HCT116 (cell line): Measurements from ENCODE around the gene ARPP21. TPM values are rescaled to one million over a fixed set of nuclear protein-coding genes. Genes with fewer than 3 reads are reported as not detected.

Experiments
- ATAC-seq: fragments of 200-7000 bp; cut with Tn5 transposase; 2 replicates; pipeline ENCODE4 v1.9.1; 2020; ENCODE audit warnings: mild to moderate bottlenecking, moderate library complexity
- BruUV-seq: library from RNA; stranded (reverse); fragments of 400-500 nt; replicated peaks from 2 replicates; lab custom pipeline; 2021; lab: Mats Ljungman, UMichigan
- CTCF ChIA-PET: fragments of 300-600 bp; sonication (Branson Sonifier 250); formaldehyde crosslinking; loops from one replicate; lab custom pipeline; 2021; ENCODE audit warnings: antibody characterized with exemption; lab: Charles Lee
- POLR2A ChIA-PET: fragments of 300-600, 350-600 bp; sonication (Branson Sonifier 250); formaldehyde crosslinking; loops from one replicate; lab custom pipeline; 2021; ENCODE audit warnings: antibody characterized with exemption; lab: Charles Lee
- RAD21 ChIA-PET, 2 experiments: fragments of 300-600 bp; sonication (Branson Sonifier 250); formaldehyde crosslinking; loops; one replicate each; lab custom pipeline; 2023; ENCODE audit warnings: low total read pairs in 2 of 2; ENCODE audit not compliant: uncharacterized antibody in 2 of 2, unreplicated experiment in 2 of 2, low non-redundant PET in 1 of 2; lab: Charles Lee
- DNase-seq: peaks from one replicate; pipeline ENCODE4 v3.0.0-alpha.2; 2010; ENCODE audit warnings: low read depth, low spot score
- H2AFZ ChIP-seq: fragments of 200-600 bp; shearing (Covaris generic), sonication (generic); 2 replicates; pipeline ENCODE4 v1.6.1; 2017; ENCODE audit warnings: low read depth, mixed run types, mixed read lengths, antibody characterized with exemption, low read length; ENCODE audit not compliant: poor library complexity, severe bottlenecking
- H3K27ac ChIP-seq: 2 replicates; pipeline ENCODE4 v1.5.1; 2012; ENCODE audit warnings: low read depth, low read length
- H3K27me3 ChIP-seq: fragments of 200-600 bp; sonication (generic); 2 replicates; pipeline ENCODE4 v1.6.1; 2016; ENCODE audit warnings: mixed run types, low read length, mixed read lengths; ENCODE audit not compliant: insufficient read depth
- H3K36me3 ChIP-seq, 2 experiments: fragments of 200-500 bp in 1 of 2; fragments of 200-600 bp in 1 of 2; sonication (Bioruptor generic) in 1 of 2; sonication (generic) in 1 of 2; 2 replicates each; pipeline versions ENCODE4 v1.5.1 to v1.6.1; 2014 to 2016; ENCODE audit warnings: low read length in 2 of 2, inconsistent platforms in 1 of 2, mixed read lengths in 1 of 2, mixed run types in 1 of 2; ENCODE audit not compliant: insufficient read depth in 2 of 2, control insufficient read depth in 1 of 2
- H3K4me1 ChIP-seq, 2 experiments: fragments of 200-600 bp in 1 of 2; sonication (generic) in 1 of 2; 2 replicates each; pipeline versions ENCODE4 v1.5.1 to v1.6.1; 2012 to 2017; ENCODE audit warnings: low read length in 2 of 2, inconsistent platforms in 1 of 2, mild to moderate bottlenecking in 1 of 2, mixed read lengths in 1 of 2, mixed run types in 1 of 2, moderate library complexity in 1 of 2; ENCODE audit not compliant: insufficient read depth in 2 of 2, control insufficient read depth in 1 of 2
- H3K4me2 ChIP-seq: fragments of 200-600 bp; sonication (generic); 2 replicates; pipeline ENCODE4 v1.6.1; 2017; ENCODE audit warnings: mixed run types, low read length, mixed read lengths
- H3K4me3 ChIP-seq, 2 experiments: fragments of 200-600 bp in 1 of 2; sonication (generic) in 1 of 2; replicated peaks in 1 of 2; 2 replicates each; pipeline ENCODE4 v1.5.1; 2011 to 2016; ENCODE audit warnings: low read length in 2 of 2, control low read depth in 1 of 2, low read depth in 1 of 2, mild to moderate bottlenecking in 1 of 2, mixed read lengths in 1 of 2, mixed run types in 1 of 2
- H3K79me2 ChIP-seq: fragments of 200-600 bp; sonication (generic); 2 replicates; pipeline ENCODE4 v1.6.1; 2017; ENCODE audit warnings: mild to moderate bottlenecking, mixed run types, low read length, moderate library complexity, mixed read lengths; ENCODE audit not compliant: insufficient read depth
- H3K9ac ChIP-seq: fragments of 200-600 bp; sonication (generic); 2 replicates; pipeline ENCODE4 v1.6.1; 2016; ENCODE audit warnings: low read length, mixed read lengths
- H3K9me2 ChIP-seq: fragments of 200-600 bp; sonication (generic), shearing (Covaris generic); 2 replicates; pipeline ENCODE4 v1.6.1; 2017; ENCODE audit warnings: mixed run types, mild to moderate bottlenecking, moderate library complexity; ENCODE audit not compliant: insufficient read depth
- H3K9me3 ChIP-seq, 2 experiments: fragments of 200-500 bp in 1 of 2; fragments of 200-600 bp in 1 of 2; sonication (Bioruptor generic) in 1 of 2; sonication (generic) in 1 of 2; 2 replicates each; pipeline ENCODE4 v1.6.1; 2014 to 2017; ENCODE audit warnings: low read length in 2 of 2, mixed read lengths in 2 of 2, inconsistent platforms in 1 of 2, low read depth in 1 of 2, mild to moderate bottlenecking in 1 of 2, mixed run types in 1 of 2, moderate library complexity in 1 of 2; ENCODE audit not compliant: control insufficient read depth in 1 of 2, insufficient read depth in 1 of 2
- H4K20me1 ChIP-seq: fragments of 200-600 bp; sonication (generic), shearing (Covaris generic); 2 replicates; pipeline ENCODE4 v1.6.1; 2017; ENCODE audit warnings: mixed run types, mild to moderate bottlenecking, moderate library complexity; ENCODE audit not compliant: insufficient read depth
- ATF3 ChIP-seq: IDR thresholded peaks from 2 replicates; pipeline ENCODE4 v1.6.1; 2012
- CBX3 ChIP-seq: IDR thresholded peaks from 2 replicates; pipeline ENCODE4 v1.6.1; 2012; ENCODE audit warnings: low read depth
- CEBPB ChIP-seq: IDR thresholded peaks from 2 replicates; pipeline ENCODE4 v1.6.1; 2012; ENCODE audit warnings: low read depth
- EZH2 ChIP-seq: fragments of 200-600 bp; sonication (generic); IDR thresholded peaks from 2 replicates; pipeline ENCODE4 v1.6.1; 2017; ENCODE audit warnings: antibody characterized with exemption, mixed run types
- EZH2phosphoT487 ChIP-seq: fragments of 200-600 bp; IDR thresholded peaks from 2 replicates; pipeline ENCODE4 v1.6.1; 2018; ENCODE audit warnings: antibody characterized with exemption, borderline replicate concordance
- FOSL1 ChIP-seq: IDR thresholded peaks from 2 replicates; pipeline ENCODE4 v1.6.1; 2012; ENCODE audit warnings: low read depth
- JUND ChIP-seq: IDR thresholded peaks from 2 replicates; pipeline ENCODE4 v1.6.1; 2012
- MAX ChIP-seq: IDR thresholded peaks from 2 replicates; pipeline ENCODE4 v1.6.1; 2012
- POLR2AphosphoS5 ChIP-seq: IDR thresholded peaks from 2 replicates; pipeline ENCODE4 v1.6.1; 2011; ENCODE audit warnings: mild to moderate bottlenecking, low read depth, low read length, moderate library complexity
- RAD21 ChIP-seq: IDR thresholded peaks from 2 replicates; pipeline ENCODE4 v1.6.1; 2012; ENCODE audit warnings: low read depth, mild to moderate bottlenecking
- REST ChIP-seq: IDR thresholded peaks from 2 replicates; pipeline ENCODE4 v1.6.1; 2012; ENCODE audit warnings: low read depth
- SIN3A ChIP-seq: IDR thresholded peaks from 2 replicates; pipeline ENCODE4 v1.6.1; 2012; ENCODE audit warnings: low read depth
- ZBTB33 ChIP-seq: IDR thresholded peaks from 2 replicates; pipeline ENCODE4 v1.6.1; 2011; ENCODE audit warnings: mild to moderate bottlenecking, low read length, moderate library complexity; ENCODE audit not compliant: insufficient replicate concordance; ENCODE audit errors: extremely low read depth
- ZFX ChIP-seq: fragments of 450-650 bp; IDR thresholded peaks from 2 replicates; pipeline ENCODE4 v1.6.1; 2017
- ZNF274 ChIP-seq: fragments of 200-500 bp; sonication (Bioruptor generic); IDR thresholded peaks from 2 replicates; pipeline ENCODE4 v1.6.1; 2014; ENCODE audit warnings: mild to moderate bottlenecking, low read depth, low read length, inconsistent platforms
- intact Hi-C: fragments of 100-400 bp; cut with micrococcal nuclease; formaldehyde crosslinking; loops from 2 replicates; pipeline ENCODE4 v1.10.0; 2022
- total RNA-seq: library from RNA; stranded (reverse); gene quantifications from one replicate; pipeline ENCODE4 v1.2.1, GENCODE V29; 2021; ENCODE audit not compliant: unreplicated experiment

Gene ARPP21
- total RNA-seq, 1 experiment from 2014 or later = not detected

- no peak overlapping the region for H3K4me3 ChIP-seq
- H3K9ac ChIP-seq = no peak overlapping the region
- H3K36me3 ChIP-seq = no peaks in the 10 kb centered on the region
- CTCF ChIA-PET = no interaction called here
- RAD21 ChIA-PET = no interaction called here
- no peak overlapping the region for H3K4me2 ChIP-seq
- no TSS peak for BruUV-seq
- no peaks in the 10 kb centered on the region for H3K9me2 ChIP-seq
- no peaks in the 10 kb centered on the region for H3K79me2 ChIP-seq
- ATAC-seq (no peak), DNase-seq (no peak)
- H3K4me1 ChIP-seq = no peaks in the 10 kb centered on the region
- H3K27ac ChIP-seq = no peak overlapping the region
- no peak overlapping the region for H2AFZ ChIP-seq
- H3K27me3 ChIP-seq = no peaks in the 10 kb centered on the region
- H4K20me1 ChIP-seq = no peaks in the 10 kb centered on the region
- no peak for TF ChIP-seq REST
- TF ChIP-seq ZFX = no peak
- TF ChIP-seq FOSL1 = no peak
- TF ChIP-seq CBX3 = no peak
- TF ChIP-seq SIN3A = no peak
- no peak for TF ChIP-seq POLR2AphosphoS5
- no peak for TF ChIP-seq RAD21
- no peak for TF ChIP-seq ZNF274
- no peak for TF ChIP-seq MAX
- no peak for TF ChIP-seq ZBTB33
- TF ChIP-seq CEBPB = no peak
- TF ChIP-seq EZH2 = no peak
- TF ChIP-seq ATF3 = no peak
- no peak for TF ChIP-seq EZH2phosphoT487
- no peak for TF ChIP-seq JUND
- POLR2A ChIA-PET = no interaction called here
- intact Hi-C loops = no loop called here
- peaks cover 11 to 12% of the 10 kb centered on the region in 2 experiments; a peak in 2 of 4 replicates for H3K9me3 ChIP-seq
Measured at GRCh38 chr3:35664460-35664919, 25.2 kb downstream of the ARPP21 start.
